Activated naive CD4-positive, alpha-beta T cell treated with anti-CD3 and anti-CD28 coated beads, Interleukin-2, amount 10 ng/mL, durations not matched to agents 7 days and 5 days (primary cell): ENCODE data around the gene PLCG1.
A peak's percentile ranks its signal among the peaks of the same experiment; 100 is the strongest.

Experiments used
- CTCF ChIA-PET: fragments of 350-600 bp; sonication (Branson Sonifier 250); formaldehyde crosslinking; loops from one replicate; lab custom pipeline; 2021; ENCODE audit warnings: antibody characterized with exemption; lab: Charles Lee
- DNase-seq: peaks from one replicate; pipeline ENCODE4 v3.0.0-alpha.2; 2020
- H3K27ac Mint-ChIP-seq: one replicate; pipeline ENCODE4 v1.8.0; 2021; ENCODE audit warnings: mild to moderate bottlenecking, moderate library complexity, mixed read lengths
- H3K27me3 Mint-ChIP-seq: one replicate; pipeline ENCODE4 v1.8.0; 2021; ENCODE audit warnings: mild to moderate bottlenecking, mixed read lengths
- H3K36me3 Mint-ChIP-seq: one replicate; pipeline ENCODE4 v1.8.0; 2021; ENCODE audit warnings: mixed read lengths
- H3K4me1 Mint-ChIP-seq: one replicate; pipeline ENCODE4 v1.8.0; 2021; ENCODE audit warnings: mixed read lengths
- H3K4me3 Mint-ChIP-seq: one replicate; pipeline ENCODE4 v1.8.0; 2021; ENCODE audit warnings: mild to moderate bottlenecking, moderate library complexity, mixed read lengths
- H3K9me3 Mint-ChIP-seq: one replicate; pipeline ENCODE4 v1.8.0; 2021; ENCODE audit warnings: mixed read lengths

Gene PLCG1

DNA sequence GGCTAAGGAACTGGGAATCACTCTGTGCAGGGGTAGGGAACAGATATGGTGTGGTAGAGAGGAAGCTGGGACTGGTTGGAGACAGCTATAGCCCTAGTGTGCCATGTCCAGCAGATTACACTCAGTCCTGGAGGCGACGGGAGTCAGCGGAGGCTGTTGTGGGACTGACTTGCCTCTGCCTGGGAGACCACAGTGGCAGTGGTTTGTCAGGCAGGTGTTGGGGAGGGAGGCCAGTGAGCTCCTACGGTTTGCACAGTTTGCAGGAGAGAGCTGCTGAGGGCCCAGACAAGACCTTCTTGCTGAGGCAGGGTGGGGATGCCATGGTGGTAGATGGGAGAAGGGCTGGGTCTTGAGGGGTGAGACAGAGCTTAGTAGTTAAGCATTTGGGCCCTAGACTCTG is 4.9 kb downstream of the PLCG1 start:
- peaks cover 74% of the 10 kb centered on the region for H3K36me3 Mint-ChIP-seq
- H3K4me1 Mint-ChIP-seq: peaks cover 76% of the 10 kb centered on the region
- CTCF ChIA-PET: interaction anchor here (0.9 to 12.7 kb wide), 5 partner anchors 15 to 151 kb away, joined by 3 to 240 read pairs (median 4); no protein-coding TSS in a partner anchor
- peak overlapping the region; percentile 84 for H3K4me3 Mint-ChIP-seq
- no peak for DNase-seq
- H3K27me3 Mint-ChIP-seq: no peaks in the 10 kb centered on the region
- no peaks in the 10 kb centered on the region for H3K9me3 Mint-ChIP-seq
- H3K27ac Mint-ChIP-seq: peak overlapping the region; percentile 92

DNA sequence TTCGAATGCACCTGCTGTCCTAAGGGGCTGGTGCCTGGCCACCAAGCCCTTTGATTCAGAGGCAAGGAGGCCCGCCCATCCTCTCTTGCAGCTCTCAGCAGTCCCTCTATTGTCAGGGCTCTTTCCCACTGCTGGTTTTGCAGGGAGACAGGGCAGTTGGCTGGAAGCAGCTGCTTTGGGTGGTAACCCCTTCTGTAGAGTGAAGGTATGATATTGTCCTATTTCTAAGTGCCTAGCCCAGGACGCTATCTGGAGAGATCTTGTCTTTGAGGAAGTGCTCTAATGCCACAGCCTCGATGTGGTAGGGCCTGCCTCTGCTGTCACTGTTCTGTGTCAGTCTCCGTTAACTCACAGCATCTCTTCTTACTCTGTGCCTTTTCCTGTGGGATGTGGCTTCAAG is 5.6 kb downstream of the PLCG1 start:
- H3K4me1 Mint-ChIP-seq: peaks cover 83% of the 10 kb centered on the region
- H3K27me3 Mint-ChIP-seq: no peaks in the 10 kb centered on the region
- peak; percentile 72 for DNase-seq
- peak overlapping the region; percentile 84 for H3K4me3 Mint-ChIP-seq
- peaks cover 76% of the 10 kb centered on the region for H3K36me3 Mint-ChIP-seq
- peak overlapping the region; percentile 92 for H3K27ac Mint-ChIP-seq
- CTCF ChIA-PET: interaction anchor here (0.6 to 12.7 kb wide), 5 partner anchors 8 to 31 kb away, joined by 3 to 240 read pairs (median 12); no protein-coding TSS in a partner anchor
- H3K9me3 Mint-ChIP-seq: no peaks in the 10 kb centered on the region

DNA sequence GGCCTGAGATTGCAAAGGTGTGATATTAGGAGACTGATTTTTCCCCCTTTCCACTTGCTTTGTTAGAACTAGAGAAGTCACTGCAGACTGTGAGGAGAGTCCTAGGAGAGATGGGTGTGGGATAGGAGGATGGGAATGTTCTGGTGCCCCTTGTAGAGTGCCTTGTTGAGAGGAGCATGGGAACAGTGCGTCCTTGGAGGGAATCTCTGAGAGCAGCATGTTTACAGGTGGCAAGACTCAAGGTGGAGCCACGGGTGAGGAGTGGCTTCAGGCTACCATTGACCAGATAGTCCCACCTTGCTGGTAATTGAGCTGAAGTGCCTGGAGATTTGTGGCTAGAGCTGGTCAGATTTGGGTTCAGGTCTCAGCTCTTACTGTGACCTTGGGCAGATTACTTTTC is 6.0 kb downstream of the PLCG1 start:
- CTCF ChIA-PET: interaction anchor here (0.6 to 12.7 kb wide), 5 partner anchors 9 to 31 kb away, joined by 3 to 240 read pairs (median 12); no protein-coding TSS in a partner anchor
- no peak for DNase-seq
- Mint-ChIP-seq H3K27me3 (no peaks in the 10 kb centered on the region), H3K4me1 (peaks cover 87% of the 10 kb centered on the region), H3K36me3 (peaks cover 79% of the 10 kb centered on the region), H3K27ac (peak overlapping the region; percentile 92), H3K9me3 (no peaks in the 10 kb centered on the region), H3K4me3 (peak overlapping the region; percentile 84)

DNA sequence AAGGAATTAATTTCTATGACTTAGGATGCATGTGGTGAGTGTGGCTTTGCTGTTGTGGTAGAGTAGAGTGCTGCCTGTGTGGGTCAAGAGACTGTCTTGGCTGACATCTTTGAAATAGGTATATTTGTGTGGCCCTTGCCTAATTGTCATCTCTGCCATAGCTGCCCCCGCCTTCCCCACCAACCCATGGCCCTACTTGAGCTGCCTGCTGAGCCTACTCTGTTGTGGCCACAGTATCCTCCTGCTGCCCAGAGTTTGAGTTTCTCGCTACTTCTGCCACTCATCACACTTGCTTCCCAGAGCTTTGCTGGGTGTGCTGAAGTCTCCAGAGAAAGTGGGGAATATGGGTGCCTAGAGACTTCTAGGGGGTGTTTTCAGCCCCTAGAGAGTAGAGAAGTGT is 8.0 kb downstream of the PLCG1 start:
- Mint-ChIP-seq H3K9me3 (no peaks in the 10 kb centered on the region), H3K27ac (peak overlapping the region; percentile 68), H3K4me1 (peaks cover 100% of the 10 kb centered on the region), H3K27me3 (no peaks in the 10 kb centered on the region), H3K4me3 (no peak overlapping the region), H3K36me3 (peaks cover 71% of the 10 kb centered on the region)
- CTCF ChIA-PET: interaction anchor here (0.9 to 1.6 kb wide), 2 partner anchors 11 kb away, joined by 3 to 10 read pairs; no protein-coding TSS in a partner anchor
- no peak for DNase-seq

DNA sequence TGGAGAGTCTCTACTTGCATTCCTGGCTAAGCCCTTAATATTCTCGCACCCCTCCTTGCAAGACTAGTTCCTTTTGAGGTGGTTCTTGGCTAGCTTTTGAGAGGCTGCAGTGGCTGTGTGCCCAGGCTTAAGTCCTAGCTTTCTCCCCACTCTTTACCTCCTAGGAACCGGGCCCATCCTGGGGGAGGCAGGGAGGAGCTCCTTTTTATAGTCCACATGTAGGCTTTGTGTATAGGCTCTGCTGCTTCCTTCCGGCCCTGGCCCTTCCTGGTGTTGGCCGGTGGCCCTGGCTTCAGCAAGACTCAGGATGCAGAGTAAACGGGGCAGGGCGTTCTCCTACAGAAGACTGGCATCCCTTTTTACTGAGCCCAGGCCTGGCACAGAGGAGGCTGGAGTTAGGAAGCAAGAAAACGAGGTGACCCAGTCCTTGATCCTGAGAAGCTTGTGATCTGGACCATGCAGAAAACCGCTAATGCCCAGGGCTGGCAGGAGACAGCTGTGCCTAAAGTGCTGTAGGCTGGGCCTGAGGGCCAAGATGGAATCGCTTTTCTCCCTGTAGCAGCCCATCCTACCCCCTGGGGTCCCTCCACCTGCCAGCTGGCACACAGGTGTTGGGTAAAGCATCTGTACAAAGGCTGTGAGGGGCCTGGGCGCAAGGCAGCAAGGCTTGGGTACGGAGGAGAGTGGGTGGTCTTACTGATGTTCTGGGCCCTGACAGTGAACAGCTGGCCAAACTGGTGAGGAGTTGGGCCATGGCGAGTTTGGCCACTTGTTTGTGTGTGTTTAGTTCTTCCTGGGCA is 8.7 kb downstream of the PLCG1 start:
- Mint-ChIP-seq H3K36me3 (peaks cover 68% of the 10 kb centered on the region), H3K4me1 (peaks cover 100% of the 10 kb centered on the region), H3K9me3 (no peaks in the 10 kb centered on the region), H3K27ac (peak overlapping the region; percentile 68), H3K27me3 (no peaks in the 10 kb centered on the region), H3K4me3 (peak overlapping the region; percentile 49)
- no peak for DNase-seq
- CTCF ChIA-PET: interaction anchor here (0.9 to 1.6 kb wide), 2 partner anchors 10 to 11 kb away, joined by 3 to 10 read pairs; no protein-coding TSS in a partner anchor

DNA sequence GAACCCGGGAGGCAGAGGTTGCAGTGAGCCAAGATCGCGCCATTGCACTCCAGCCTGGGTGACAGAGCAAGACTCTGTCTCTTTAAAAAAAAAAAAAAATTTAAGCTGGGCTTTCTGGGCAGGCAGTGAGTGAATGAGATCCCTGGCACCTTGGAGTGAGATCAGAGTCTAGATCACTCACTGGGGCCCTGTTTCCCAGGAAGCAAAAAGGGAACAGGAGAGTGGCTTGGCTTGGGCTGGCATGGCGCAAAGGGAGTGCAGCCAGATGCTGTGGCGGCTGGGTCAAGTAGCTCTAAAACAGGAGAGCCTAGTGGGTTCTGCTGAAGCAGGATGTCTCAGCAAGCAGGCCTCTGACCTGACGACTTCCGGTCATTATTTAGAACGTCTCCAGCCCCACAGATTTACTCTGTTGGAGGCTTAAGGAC is 10.4 kb downstream of the PLCG1 start:
- CTCF ChIA-PET: interaction anchor here (1.2 kb wide), 1 partner anchor 9 kb away, joined by 10 read pairs; no protein-coding TSS in a partner anchor
- H3K9me3 Mint-ChIP-seq: no peaks in the 10 kb centered on the region
- no peak for DNase-seq
- H3K4me1 Mint-ChIP-seq: peaks cover 100% of the 10 kb centered on the region
- H3K36me3 Mint-ChIP-seq: peaks cover 73% of the 10 kb centered on the region
- peak overlapping the region; percentile 76 for H3K27ac Mint-ChIP-seq
- H3K27me3 Mint-ChIP-seq: no peaks in the 10 kb centered on the region
- no peak overlapping the region for H3K4me3 Mint-ChIP-seq

DNA sequence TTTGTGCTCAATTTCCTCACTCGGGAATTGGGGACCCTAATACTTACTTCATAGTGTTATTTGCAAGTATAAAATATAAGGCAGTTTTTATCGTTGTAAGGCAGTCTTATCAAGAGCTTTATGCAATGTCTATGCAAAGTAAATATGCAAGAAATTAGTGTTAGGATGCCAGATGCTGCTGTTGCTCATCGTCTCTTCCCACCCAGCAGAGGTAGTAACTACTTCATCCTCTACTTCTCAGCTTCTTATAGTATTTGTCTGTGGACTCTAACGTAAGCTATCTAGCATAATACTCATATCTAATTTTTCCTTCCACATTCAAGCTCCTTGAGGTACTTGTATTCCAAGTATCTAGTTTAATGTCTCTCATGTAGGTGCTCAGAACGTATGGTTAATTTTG is 11.6 kb downstream of the PLCG1 start:
- Mint-ChIP-seq H3K27me3 (no peaks in the 10 kb centered on the region), H3K4me1 (peaks cover 98% of the 10 kb centered on the region), H3K4me3 (no peak overlapping the region), H3K27ac (peak overlapping the region; percentile 85), H3K36me3 (peaks cover 74% of the 10 kb centered on the region), H3K9me3 (no peaks in the 10 kb centered on the region)
- CTCF ChIA-PET: interaction anchor here (0.9 to 17.4 kb wide), 3 partner anchors 10 to 21 kb away, joined by 3 to 240 read pairs (median 4); partner anchors contain the start of gene PLCG1
- no peak for DNase-seq

DNA sequence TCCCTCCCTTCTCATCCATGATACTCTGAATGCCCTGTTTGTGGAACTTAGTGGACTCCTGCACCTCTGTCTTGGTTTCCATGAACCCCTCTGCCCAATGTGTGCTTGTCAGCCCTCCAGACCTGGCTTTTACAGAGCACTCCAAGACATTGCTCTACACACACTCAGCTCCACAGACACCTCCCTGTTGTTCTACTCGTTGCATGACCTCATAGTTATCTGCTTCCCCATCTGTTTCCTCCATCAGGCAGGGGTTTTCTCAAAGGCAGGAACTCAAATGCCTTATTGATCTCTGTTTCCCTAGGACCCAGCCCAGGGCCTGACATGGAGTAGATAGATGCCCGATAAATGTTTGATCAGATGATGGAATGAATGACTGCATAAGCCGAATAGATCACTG is 13.3 kb downstream of the PLCG1 start:
- Mint-ChIP-seq H3K36me3 (peaks cover 74% of the 10 kb centered on the region), H3K4me1 (peaks cover 98% of the 10 kb centered on the region), H3K27me3 (no peaks in the 10 kb centered on the region)

DNA sequence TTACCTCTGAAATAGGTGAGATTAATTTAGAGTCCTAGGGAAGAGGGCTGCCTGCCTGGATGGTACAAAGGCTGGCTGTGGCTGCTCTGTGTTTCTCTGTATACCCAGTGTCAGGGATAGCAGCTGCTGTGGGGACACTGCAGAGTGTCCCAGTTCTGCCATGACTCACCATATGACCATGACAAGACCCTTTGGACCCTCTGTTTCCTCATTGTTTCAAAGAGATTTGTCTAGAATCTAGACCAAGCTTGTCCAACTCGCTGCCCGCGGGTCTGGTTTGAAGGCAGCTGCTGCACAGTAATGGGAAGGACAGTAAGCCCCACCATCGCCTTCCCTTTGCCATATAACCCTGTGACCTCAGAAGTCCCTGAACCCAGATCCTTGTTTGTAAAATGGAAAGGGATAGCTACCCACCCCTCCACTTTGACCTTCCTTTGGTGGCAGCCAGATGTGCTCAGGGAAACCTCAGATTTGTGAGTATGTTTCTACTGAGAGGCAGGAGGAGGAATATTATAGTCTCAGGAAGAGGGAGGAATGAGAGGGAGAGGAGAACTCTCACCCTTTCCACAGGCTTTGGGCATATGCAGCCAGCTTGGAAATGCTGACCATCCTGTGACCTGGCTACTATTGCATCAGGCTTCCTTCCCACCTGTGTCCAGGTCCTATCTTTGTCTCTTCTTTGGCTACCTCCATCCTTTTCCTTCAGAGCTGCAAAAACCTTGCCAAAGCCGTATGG is 14.0 kb downstream of the PLCG1 start:
- peak overlapping the region; percentile 37 for H3K4me3 Mint-ChIP-seq
- H3K4me1 Mint-ChIP-seq: peaks cover 98% of the 10 kb centered on the region
- no peak for DNase-seq
- CTCF ChIA-PET: interaction anchor here (0.6 to 17.4 kb wide), 3 partner anchors 13 to 81 kb away, joined by 3 to 240 read pairs (median 7); partner anchors contain the start of gene PLCG1
- no peaks in the 10 kb centered on the region for H3K27me3 Mint-ChIP-seq
- peaks cover 71% of the 10 kb centered on the region for H3K36me3 Mint-ChIP-seq
- H3K27ac Mint-ChIP-seq: peak overlapping the region; percentile 87
- H3K9me3 Mint-ChIP-seq: no peaks in the 10 kb centered on the region

More for the DNA sequence above, 13.3 kb downstream of the PLCG1 start:
- no peaks in the 10 kb centered on the region for H3K9me3 Mint-ChIP-seq
- peak; percentile 51 for DNase-seq
- H3K4me3 Mint-ChIP-seq: peak overlapping the region; percentile 37
- CTCF ChIA-PET: interaction anchor here (1.9 to 17.4 kb wide), 2 partner anchors 12 to 22 kb away, joined by 7 to 240 read pairs; partner anchors contain the start of gene PLCG1
- H3K27ac Mint-ChIP-seq: peak overlapping the region; percentile 87

DNA sequence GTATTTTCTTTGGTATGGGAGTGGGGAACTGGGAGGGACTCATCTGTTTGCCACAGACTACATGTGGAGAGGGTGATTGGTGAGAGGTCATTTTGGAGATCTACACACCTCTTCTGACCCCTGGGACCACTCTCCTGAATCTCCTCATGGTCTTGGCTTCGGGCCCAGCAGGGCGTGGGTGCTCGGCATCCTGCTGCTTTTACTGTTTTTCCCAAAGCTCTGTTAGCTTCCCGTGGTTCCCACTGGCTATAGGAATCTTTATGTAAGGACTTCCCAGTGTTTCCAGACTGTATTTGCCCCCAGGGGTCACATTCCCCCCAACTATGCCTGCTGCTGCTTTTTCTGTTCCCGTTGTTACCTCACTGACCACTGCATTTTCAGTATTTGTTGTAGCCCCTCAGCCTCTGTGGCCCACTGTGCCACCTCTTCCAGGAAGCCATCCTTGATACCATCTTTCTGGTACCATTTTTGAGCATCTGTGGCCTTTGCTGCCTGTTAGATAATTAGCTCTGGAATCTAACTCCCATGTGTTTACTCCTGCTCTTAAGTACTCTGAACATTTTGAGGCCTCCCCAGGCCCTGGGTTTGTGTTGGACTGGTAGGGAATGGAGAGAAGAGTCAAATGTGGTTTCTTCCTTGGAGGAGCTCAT is 14.9 kb downstream of the PLCG1 start:
- CTCF ChIA-PET: interaction anchor here (0.6 to 17.4 kb wide), 2 partner anchors 14 to 80 kb away, joined by 3 to 240 read pairs; partner anchors contain the start of gene PLCG1
- Mint-ChIP-seq H3K4me1 (peaks cover 98% of the 10 kb centered on the region), H3K36me3 (peaks cover 66% of the 10 kb centered on the region), H3K27me3 (no peaks in the 10 kb centered on the region), H3K9me3 (no peaks in the 10 kb centered on the region), H3K4me3 (peak overlapping the region; percentile 2), H3K27ac (peak overlapping the region; percentile 87)
- no peak for DNase-seq

DNA sequence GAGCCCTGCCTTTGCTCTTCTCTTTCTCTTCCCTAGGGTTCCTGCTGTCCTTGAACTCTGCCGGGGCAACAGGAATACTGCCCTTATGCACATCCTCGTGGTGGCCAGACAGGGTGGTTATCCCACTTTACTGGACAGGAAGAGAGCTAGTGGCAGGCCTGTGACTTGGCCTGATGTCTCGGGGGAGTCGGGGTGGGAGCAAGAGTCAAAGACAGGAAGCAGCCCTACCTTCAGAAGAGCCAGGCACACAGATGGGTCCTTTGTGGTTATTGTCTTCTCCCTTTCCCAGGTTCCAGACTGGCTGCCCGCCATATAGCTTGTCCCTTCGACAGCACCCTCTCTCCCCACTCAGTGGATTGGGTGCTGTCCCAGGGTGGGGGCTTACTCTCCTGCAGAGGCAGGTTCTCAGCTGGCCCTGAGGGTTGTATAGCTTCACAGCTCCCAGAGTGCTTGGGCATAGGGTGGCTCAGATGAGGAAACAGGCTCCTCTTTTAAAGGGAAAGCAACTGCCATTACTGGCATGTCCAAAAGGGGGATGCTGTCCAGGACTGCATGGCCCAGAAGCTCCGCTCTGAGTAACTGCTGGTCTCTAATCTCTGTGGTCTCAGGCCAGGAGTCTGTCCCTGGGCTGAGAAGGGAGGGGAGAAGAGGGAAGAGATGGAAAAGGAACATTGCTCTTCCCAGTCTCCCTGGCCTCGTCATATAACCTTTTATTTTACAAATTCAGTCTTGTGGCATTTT is 17.3 kb downstream of the PLCG1 start:
- H3K36me3 Mint-ChIP-seq: peaks cover 71% of the 10 kb centered on the region
- DNase-seq: no peak
- H3K4me3 Mint-ChIP-seq: peak overlapping the region; percentile 49
- H3K27me3 Mint-ChIP-seq: no peaks in the 10 kb centered on the region
- H3K9me3 Mint-ChIP-seq: no peaks in the 10 kb centered on the region
- CTCF ChIA-PET: interaction anchor here (1.3 to 17.4 kb wide), 3 partner anchors 16 to 185 kb away, joined by 4 to 240 read pairs (median 41); partner anchors contain the start of gene PLCG1
- peak overlapping the region; percentile 99 for H3K27ac Mint-ChIP-seq
- H3K4me1 Mint-ChIP-seq: peaks cover 98% of the 10 kb centered on the region

DNA sequence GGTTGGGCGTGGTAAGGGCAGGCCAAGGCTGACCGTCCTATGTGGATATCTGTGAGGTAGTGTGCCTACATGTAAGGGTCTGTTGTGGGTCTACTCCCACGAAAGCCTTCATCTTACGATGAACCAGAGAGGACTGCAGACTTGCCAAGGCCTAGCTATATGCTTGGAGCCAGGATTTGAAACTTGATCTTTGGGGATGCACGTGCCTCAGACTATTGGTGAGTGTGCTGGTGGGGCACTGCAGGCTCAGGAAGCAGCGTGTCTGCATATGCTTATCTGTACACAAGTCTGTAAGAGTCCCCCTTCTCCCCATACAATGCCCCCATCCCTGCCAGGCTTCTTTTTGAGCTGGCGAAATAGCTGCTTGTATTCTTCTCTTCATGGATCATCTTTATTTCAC is 17.9 kb downstream of the PLCG1 start:
- peak overlapping the region; percentile 99 for H3K27ac Mint-ChIP-seq
- CTCF ChIA-PET: interaction anchor here (1.3 to 17.4 kb wide), 3 partner anchors 17 to 184 kb away, joined by 4 to 240 read pairs (median 41); partner anchors contain the start of gene PLCG1
- H3K4me1 Mint-ChIP-seq: peaks cover 98% of the 10 kb centered on the region
- H3K27me3 Mint-ChIP-seq: no peaks in the 10 kb centered on the region
- no peak for DNase-seq
- H3K36me3 Mint-ChIP-seq: peaks cover 75% of the 10 kb centered on the region
- H3K4me3 Mint-ChIP-seq: peak overlapping the region; percentile 87
- H3K9me3 Mint-ChIP-seq: no peaks in the 10 kb centered on the region
